ENCODE measurements around the gene BCL2L14.

DNA sequence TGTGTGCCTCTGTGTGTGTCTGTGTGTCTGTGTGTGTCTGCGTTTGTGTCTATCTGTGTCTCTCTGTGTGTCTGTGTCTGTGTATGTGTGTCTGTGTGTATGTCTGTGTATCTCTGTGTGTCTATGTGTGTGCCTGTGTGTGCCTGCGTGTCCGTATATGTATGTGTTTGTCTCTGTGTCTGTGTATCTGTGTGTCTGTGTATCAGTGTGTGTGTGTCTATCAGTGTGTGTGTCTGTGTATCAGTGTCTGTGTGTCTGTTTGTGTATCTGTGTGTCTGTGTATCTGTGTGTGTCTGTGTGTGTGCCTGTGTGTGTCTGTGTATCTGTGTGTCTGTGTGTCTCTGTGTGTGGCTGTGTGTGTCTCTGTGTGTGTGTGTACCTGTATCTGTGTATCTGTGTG, 23.1 kb upstream of the BCL2L14 start:
- no peak for TF ChIP-seq EZH2 (IDR thresholded peaks at IDR 0.05)
- no peak for TF ChIP-seq POLR2AphosphoS5 (IDR thresholded peaks at IDR 0.05; ENCODE audit: borderline replicate concordance, low read depth, low read length)
- no peak for TF ChIP-seq FOXP2 (optimal IDR thresholded peaks at IDR 0.05; ENCODE audit: control extremely low read depth, extremely low read length, insufficient read depth)
